Neural cell (in vitro differentiated cells): ENCODE measurements around the gene EPHX1.

Experiments
- CTCF ChIP-seq: fragments of 450-650 bp; IDR thresholded peaks from 2 replicates; pipeline ENCODE4 v1.5.1; 2014; ENCODE audit warnings: antibody characterized with exemption, mild to moderate bottlenecking, moderate library complexity; ENCODE audit not compliant: poor library complexity, severe bottlenecking
- EP300 ChIP-seq: fragments of 450-650 bp; conservative IDR thresholded peaks from 2 replicates; pipeline ENCODE4 v1.6.1; 2014; ENCODE audit warnings: antibody characterized with exemption, mild to moderate bottlenecking, moderate library complexity; ENCODE audit not compliant: poor library complexity, severe bottlenecking
- EZH2 ChIP-seq: fragments of 200-600, 300-800 bp; shearing (Covaris generic), sonication (generic); IDR thresholded peaks from 2 replicates; pipeline ENCODE4 v1.6.1; 2014; ENCODE audit warnings: antibody characterized with exemption, low read length, borderline replicate concordance, mild to moderate bottlenecking; ENCODE audit not compliant: insufficient read depth, poor library complexity, severe bottlenecking
- MXI1 ChIP-seq: fragments of 450-650 bp; conservative IDR thresholded peaks from 2 replicates; pipeline ENCODE4 v1.6.1; 2014; ENCODE audit warnings: antibody characterized with exemption, mild to moderate bottlenecking; ENCODE audit not compliant: poor library complexity, severe bottlenecking
- POLR2AphosphoS5 ChIP-seq: IDR thresholded peaks from 2 replicates; pipeline ENCODE4 v1.6.1; 2012
- RAD21 ChIP-seq: fragments of 450-650 bp; conservative IDR thresholded peaks from 2 replicates; pipeline ENCODE4 v1.6.1; 2014; ENCODE audit warnings: antibody characterized with exemption, mild to moderate bottlenecking, moderate library complexity
- REST ChIP-seq: IDR thresholded peaks from 2 replicates; pipeline ENCODE4 v1.6.1; 2012; ENCODE audit warnings: borderline replicate concordance
- SMC3 ChIP-seq: fragments of 450-650 bp; conservative IDR thresholded peaks from 2 replicates; pipeline ENCODE4 v1.6.1; 2014; ENCODE audit warnings: antibody characterized with exemption, mild to moderate bottlenecking, moderate library complexity; ENCODE audit not compliant: poor library complexity
- TAF1 ChIP-seq: IDR thresholded peaks from 2 replicates; pipeline ENCODE4 v1.6.1; 2012; ENCODE audit warnings: low read depth

- TF ChIP-seq CTCF, result no peak
- TF ChIP-seq SMC3, result no peak
- TF ChIP-seq RAD21, result no peak
- no peak for TF ChIP-seq REST
- no peak for TF ChIP-seq EP300
- no peak for TF ChIP-seq EZH2
- TF ChIP-seq POLR2AphosphoS5, result no peak
- no peak for TF ChIP-seq TAF1
- no peak for TF ChIP-seq MXI1
Observed at GRCh38 chr1:225865514-225865913, 55.6 kb downstream of the EPHX1 start.
